GM18868 (cell line): ENCODE results near the gene ZBTB16.

Experiments
- ATAC-seq: cut with Tn5 transposase; IDR thresholded peaks from one replicate; pipeline ENCODE4 v1.9.1; 2021; ENCODE audit warnings: mild to moderate bottlenecking, moderate library complexity; ENCODE audit not compliant: unreplicated experiment

The ZBTB16 gene

DNA sequence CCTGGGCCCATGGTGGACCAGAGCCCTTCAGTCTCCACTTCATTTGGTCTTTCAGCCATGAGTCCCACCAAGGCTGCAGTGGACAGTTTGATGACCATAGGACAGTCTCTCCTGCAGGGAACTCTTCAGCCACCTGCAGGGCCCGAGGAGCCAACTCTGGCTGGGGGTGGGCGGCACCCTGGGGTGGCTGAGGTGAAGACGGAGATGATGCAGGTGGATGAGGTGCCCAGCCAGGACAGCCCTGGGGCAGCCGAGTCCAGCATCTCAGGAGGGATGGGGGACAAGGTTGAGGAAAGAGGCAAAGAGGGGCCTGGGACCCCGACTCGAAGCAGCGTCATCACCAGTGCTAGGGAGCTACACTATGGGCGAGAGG lies 4.3 kb downstream of the ZBTB16 start:
- ATAC-seq = no peak

DNA sequence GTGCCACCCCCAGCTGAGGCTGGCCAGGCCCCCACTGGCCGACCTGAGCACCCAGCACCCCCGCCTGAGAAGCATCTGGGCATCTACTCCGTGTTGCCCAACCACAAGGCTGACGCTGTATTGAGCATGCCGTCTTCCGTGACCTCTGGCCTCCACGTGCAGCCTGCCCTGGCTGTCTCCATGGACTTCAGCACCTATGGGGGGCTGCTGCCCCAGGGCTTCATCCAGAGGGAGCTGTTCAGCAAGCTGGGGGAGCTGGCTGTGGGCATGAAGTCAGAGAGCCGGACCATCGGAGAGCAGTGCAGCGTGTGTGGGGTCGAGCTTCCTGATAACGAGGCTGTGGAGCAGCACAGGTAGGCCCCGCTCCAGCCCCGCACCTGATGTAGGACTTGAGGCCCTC lies 4.7 kb downstream of the ZBTB16 start:
- ATAC-seq = no peak

DNA sequence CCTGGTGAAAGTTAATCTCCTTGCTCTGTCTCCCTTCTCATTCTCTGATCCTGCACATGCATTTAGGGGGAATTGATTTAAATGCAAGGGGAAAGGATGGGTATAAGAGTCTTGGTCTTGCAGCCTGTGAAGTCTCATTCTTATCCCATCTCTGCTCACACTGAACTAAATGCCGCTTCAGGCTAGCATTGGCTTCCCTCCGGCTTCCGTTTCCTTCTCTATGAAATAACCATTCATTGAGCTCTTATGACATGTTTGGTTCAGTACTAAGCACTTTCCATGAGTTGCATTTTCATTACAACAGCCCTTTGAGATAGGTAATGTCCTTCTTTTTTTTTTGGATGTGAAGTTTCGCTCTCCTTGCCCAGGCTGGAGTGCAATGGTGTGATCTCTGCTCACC lies 5.6 kb downstream of the ZBTB16 start:
- ATAC-seq = no peak

DNA sequence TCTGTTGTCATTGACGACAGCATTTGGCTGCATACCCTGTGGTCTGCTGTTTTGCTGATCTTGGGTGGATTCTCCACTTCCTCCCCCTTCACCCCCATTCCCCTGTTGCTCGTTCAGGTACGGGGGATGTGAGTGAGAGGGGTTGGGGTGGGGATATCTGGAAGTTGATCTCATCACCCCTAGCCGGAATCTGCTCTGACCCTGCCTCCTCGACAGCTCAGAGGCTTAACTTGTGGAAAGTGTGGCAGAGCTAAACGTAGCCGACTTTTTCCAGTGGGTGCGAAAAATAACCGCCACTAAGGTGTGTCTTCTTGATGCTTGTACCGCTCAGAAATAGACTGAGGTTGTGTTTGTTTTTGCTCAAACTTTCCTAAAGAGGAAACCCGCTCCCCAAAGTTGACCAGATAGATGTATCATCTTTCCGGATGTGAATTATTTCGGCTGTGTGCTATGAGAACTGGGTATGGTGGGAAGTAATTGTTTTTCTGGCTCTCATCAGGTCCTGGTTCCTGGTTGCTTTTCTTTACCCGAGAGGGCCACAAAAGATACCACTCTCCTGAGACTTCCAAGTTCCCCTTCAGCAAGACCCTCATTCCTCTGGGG lies 6.6 kb downstream of the ZBTB16 start:
- no peak for ATAC-seq

DNA sequence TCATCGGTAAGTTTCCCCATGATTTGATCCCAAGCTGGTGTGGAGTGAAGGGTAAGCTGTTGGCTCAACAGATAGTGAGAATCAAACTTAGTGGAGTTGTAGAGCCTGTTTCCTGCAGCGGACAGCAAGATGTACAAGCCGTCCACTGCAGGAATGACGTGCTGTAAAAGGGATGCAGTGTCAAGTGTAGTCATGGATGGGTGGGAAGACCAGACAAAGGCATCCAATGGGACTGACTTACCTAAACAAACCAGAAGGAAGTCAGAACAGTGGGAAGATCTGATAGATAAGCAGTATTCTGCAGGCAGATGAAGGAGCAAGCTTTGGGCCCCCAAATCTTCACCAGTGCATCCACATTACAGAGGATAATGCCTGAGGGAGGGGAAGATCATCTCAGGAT lies 8.8 kb downstream of the ZBTB16 start:
- ATAC-seq = no peak

DNA sequence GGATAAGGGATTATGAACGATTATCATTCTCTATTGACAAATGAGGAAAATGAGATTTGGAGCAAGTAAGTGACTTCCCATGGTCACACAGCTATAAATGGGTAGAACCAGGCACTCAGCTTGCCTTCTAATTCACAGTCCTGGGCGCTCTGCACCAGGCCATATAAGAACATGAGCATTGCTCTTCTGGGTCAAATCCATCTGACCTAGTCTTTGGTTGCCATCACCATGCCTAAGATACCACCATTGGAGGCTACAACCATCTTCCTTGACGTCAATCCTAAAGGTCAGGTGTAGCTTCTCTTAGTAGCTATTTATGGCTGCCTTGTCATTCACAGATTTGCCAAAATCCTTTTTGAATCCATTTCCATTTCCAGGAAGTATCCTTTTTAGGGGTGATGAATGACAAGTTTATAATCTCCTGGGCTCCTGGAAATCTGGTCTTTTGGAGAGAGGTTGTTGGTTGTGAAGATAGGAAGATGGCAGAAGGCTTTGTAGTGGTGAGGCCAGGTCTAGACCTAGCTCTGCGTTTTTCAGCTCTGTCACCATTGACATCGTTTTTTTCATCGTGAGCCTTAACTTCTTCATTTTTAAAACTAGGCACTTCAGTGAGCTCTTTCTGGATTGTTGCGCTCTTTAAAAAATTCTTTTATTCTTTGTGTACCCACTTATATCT lies 11.1 kb downstream of the ZBTB16 start:
- no peak for ATAC-seq

DNA sequence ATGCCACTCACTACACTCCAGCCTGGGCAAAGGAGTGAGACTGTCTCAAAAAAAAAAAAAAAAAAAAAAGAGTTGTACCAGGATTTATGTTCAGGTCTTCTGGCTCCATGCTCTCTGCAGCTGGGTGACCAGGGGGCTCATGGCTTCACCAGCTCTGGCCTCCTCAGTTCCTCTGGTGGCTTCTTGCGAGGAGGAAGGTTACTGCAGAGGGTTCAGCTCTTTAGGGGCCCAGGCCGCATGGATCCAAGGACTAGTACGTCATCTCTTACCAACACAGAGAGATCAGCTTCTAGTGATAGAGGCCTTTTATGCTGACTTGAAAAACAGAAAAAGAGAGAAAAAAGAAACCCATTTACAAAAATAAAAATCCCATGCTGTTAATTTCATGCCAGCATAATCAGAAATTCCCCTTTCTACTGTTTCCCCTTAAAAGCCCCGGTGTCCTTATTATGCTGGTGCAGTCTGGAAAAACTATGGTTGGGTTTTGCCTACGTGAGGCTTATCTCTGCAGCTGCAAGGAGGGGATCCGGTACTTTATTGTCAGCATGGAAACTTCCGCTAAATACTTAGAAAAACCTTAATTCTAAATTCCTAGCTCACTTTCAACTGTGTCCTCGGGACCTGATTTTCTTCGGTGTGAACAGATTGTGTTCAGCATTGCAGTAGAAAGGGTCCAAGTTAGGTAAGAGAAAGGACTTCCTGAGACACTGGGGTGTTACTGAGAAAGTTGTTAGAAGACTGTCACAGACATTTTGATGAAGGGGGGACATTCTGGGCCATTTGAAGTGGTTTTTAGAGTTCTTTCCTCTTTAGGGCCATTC lies 13.7 kb downstream of the ZBTB16 start:
- no peak for ATAC-seq

DNA sequence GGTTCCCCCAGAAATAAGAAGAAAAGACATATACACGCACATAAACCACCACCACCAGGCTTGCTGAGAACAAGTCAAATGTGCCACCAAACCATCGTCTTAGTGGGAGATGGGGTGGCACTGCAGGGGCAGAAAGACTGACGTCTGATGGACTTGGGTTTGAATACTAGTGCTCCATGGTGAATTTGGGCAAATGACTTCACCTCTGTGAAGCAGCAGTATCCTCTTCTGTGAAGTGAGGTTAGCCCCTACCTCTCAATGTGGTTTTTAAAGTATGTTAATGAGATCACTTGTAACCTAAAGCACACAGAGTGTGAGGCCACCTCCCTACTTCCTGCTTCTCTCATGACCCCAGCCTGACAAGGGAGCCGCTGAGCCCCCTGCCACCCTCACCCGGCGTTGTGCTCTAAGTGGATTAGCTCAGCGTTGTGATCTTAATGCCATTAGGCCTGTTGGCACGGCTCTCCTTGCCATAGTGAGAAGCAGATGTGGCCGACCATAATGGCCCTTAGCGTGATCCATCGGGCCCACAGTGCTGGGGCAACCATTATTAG lies 14.4 kb downstream of the ZBTB16 start:
- ATAC-seq = no peak

DNA sequence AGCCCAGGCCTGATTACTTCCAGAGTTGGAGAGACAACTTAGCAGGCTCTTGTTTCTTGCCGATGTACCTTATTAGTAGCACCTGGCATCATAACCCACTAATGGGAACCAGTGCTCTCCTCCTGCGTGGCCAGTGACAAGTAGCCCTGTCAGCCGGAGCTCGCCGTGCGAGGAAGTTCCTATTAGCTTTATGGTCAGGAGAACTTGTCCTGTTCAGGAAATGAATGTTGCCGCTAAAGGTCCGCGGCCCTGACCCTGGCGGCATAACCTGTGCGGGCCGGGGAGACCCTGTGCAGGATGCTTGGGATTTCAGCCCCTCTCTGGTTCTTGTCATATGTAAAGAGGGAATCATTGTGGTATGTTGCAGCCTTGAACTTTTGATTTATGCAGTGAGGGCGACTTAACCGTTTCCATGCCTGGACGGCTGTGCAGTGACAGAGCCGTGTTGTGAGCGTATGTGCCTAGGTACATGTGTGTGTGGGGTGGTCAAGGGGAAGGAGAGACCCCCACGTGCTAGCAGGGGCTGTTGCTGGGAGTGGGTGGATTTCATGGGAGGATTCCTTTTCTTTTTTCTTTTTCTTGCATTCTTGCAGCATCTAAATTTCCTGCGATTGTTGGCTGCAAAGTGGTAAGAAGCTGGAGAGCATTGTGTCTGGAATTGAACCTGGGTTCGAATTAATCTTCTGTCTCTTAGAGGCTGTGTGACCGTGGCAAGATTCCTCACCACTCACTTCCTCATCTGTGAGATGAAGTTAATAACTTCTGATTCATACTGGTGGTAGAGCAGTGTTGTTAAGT lies 15.2 kb downstream of the ZBTB16 start:
- ATAC-seq = no peak

DNA sequence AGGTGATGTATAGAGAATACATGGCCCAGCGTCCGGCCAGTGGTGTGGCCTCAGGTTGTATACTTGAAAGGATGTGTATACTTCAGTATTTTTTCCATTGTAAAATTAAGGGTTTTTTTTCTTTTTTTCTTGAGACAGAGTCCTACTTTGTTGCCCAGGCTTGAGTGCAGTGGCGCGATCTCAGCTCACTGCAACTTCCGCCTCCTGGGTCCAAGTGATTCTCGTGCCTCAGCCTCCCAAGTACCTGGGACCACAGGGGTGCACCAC lies 15.8 kb downstream of the ZBTB16 start:
- ATAC-seq = no peak

DNA sequence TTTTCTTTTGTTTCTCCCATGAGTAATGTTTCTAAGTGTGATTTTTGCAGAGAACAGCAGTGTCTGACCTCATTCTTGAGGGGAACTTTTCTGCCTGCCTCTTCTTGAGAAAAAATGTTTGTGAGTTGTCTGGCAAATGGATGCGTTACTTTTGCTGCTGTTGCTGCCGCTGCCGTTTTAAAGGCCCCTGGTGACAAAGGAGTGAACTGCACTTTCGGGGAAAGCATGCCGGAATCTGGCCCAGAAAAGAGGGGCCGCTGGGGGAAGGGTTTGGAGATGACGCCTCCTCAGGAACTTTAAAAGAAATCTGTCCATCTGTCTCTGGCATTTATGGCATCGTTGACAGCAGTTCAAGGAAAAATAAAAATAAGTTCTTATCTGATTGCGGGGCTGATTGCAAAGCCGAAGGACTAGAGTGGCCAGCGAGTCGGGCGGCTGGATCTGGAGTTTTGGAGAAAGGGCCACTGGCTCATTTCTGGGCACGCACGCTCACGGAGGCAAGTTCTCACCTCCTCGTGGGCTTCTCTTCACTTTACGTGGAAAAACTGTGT lies 16.5 kb downstream of the ZBTB16 start:
- ATAC-seq = no peak

DNA sequence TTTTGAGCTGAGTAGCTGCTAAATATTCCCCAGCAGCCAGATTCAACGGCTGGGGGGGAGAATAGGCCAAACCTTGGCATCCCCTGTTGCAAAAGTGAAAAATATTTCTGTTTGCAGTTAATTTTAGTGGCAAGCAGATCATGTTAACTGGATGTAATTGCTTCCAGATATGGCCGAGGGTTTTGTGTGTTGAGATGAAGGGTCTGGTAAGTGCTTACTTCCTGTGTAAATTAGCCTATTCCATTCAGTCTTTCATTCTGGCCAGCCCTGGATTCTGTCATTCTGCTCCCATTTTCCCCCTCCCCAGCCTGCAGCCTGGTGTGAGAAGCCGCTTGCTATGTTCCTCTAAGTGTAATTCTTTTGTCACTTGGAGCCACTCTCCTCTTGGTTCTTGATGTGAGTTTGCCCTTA lies 17.4 kb downstream of the ZBTB16 start:
- ATAC-seq = no peak

DNA sequence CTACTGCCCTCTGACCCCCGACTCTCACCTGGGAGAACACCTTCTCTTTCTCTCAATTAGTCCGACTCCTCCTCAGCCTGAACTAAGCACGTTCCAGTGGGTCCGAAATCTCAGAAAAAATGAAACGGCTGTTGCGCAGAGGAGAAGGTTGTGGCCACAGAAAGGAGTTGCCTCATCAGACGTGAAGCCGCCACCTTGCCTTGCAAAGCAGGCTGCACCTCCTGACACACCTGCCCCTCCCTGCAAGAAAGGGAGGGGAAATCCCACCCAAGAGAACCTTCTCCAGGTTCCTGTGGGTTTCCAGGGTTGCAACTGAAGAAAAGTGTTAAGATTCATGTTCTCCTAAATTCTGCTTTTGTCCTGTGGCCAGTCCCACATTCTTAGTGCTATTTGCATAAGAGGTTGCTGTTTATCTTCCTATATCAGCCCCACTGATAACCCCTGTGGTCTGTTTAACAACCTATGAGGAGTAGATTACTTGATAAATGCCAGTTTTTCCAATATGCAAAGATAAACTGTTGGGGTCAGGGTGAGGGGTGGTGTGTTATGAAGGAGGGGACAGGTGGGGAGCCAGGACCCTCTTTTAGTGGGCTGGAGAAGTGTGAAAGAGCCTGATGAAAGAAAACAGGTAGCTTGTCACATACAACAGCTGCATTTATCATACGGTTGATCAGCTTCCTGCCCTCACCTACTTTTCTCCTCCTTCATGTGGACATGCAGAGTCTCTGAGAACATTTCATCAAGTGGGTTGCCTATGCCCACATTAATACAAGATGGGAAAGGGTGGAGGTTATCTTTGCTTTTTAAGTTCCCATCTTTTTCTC lies 18.2 kb downstream of the ZBTB16 start:
- ATAC-seq = no peak

DNA sequence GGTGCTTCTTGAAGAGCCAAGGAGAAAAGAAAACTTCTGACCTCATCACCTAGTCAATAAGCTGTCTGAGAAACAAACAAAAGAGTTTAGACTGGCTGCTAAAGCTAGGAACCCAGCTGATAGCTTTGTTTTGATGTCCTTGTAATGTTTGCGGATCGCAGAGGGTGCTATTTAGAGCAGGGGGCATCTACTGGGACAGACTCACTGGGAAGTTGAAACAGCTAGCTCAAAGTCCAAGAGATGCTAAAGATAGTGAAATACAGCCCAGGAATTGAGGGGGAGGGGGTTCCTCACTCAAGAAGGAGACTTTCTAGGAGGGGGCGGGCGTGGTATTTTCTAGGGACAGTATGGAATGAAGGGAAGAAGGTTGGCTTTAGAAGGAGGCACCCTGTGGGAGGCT lies 18.9 kb downstream of the ZBTB16 start:
- no peak for ATAC-seq

DNA sequence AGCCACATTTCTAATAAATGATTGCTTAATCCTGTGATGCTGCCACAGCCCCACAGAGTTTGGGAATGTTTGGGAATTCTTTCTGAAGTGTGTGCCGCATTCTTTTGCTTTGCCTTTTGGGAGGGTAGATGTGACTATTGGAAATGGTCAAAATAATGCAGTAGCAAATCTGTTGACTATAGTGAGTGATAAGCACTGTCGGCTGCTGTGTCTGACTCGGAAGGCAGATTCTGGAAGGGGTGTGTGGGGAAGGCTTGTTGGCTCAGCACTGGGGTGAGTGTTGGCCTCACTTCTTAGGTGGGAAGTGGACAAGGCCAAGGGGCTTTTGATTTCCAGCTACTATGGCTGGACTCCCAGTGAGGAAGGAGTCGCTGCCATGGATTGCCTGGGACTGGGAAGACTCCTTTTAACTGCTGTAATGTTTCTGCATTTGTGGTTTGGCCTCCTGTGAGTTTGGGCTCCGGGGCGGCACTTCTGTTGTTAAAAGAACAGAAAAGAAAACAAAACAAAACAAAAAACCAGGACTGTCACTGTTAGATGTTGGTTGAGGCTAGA lies 20.1 kb downstream of the ZBTB16 start:
- ATAC-seq = no peak

DNA sequence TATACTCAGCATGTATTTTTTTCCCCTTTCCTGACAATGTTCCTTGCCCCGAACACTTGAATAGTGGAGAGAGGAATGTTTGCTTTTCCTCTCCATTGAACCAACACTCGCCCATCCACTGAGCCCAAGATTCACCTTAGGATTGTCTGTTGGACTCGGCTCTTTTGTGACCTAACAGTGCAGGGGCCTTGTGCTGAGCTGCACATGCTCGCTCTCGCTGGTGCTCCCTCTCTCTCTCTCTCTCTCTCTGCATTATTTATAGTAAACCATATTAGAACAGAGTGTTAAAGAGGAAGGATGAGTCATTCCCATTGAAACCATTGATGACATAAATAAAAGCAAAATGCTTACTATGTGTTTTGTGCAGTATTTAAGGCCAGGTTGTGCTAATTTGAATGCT lies 20.7 kb downstream of the ZBTB16 start:
- ATAC-seq = no peak

DNA sequence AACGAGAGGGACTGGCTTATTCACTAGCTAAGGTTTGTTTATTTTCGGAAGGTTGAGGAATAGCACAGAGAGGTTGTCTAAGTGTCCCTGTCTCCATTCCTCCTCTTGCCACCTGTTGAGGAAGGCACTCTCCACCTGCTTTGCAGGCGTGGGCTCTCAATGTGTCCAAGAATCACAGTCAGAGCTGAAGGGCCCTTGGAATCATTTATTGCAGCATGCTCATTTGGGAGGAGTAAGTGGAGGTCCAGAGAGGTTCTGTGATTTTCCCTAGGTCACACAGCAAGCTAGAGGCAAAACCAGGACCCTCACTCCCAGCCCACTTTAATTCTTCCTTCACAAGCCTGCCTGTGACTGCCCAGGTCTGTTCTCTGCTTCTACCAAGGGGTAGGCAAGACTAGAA lies 21.3 kb downstream of the ZBTB16 start:
- ATAC-seq = no peak

DNA sequence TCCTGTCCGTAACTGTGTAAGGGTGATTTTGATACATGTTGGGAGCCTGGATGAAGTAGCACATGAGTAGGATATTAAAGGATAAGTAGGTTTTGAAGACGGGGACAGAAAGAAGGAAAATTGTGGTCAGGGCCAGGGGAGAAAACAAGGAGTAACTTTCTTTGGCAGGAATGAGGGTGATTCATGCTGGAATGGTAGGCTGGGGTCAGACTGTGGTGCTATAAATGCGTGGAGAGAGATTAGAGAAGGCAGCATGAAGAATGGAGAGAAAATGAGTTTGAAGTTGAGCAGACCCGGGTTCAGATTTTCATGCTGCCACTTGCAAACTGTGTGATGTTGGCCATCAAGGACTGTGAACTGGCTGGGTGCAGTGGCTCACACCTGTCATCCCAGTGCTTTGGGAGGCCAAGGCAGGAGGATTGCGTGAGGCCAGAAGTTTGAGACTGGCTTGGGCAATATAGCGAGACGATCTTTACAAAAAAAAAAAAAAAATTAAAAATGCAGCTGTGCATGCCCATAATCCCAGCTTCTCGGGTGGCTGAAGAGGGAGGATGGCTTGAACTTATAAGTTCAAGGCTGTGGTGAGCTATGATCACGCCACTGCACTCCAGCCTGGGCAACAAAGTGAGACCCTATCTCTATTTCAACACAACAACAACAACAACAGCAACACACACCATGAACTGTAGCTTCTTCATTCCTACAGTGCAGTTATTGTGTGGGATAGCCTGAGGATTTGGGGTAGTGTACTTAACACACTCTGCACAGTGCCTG lies 22.3 kb downstream of the ZBTB16 start:
- ATAC-seq = no peak

DNA sequence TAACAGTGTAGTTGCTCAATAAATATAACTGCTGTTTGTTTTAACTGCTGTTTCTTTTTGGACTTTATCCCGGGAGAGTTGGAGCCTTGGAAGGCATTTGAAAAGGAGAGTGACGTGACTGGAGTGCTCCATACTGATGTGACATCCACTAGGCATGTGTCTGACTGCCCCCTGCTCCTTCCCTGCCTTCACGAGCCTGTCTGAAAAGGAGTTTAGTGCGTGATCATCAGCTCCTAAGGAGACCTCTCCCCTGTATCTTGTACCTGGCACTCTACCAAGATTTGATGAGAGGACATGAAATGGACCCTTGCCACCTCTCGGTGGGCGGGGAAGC lies 22.9 kb downstream of the ZBTB16 start:
- no peak for ATAC-seq
